ENCODE measurements around the gene GPR26.

The GPR26 gene

GRCh38 chr10:123666318-123667236, at the start of gene GPR26:
TSS of gene GPR26 (plus strand) at chr10:123666355. CDS start at chr10:123666408, 53 bp downstream.
- peaks cover 78% of the 10 kb centered on the region for H3K27me3 ChIP-seq (ENCODE audit: insufficient read depth, low read length)
- H3K36me3 ChIP-seq (ENCODE audit: insufficient read depth, low read depth, low read length) = no peaks in the 10 kb centered on the region
- no peak within 1 kb of the TSS for H3K9ac ChIP-seq (ENCODE audit: low read depth, low read length)
- H3K27ac ChIP-seq (ENCODE audit: low read length) = no peak within 1 kb of the TSS
- no peaks in the 10 kb centered on the region for H3K4me1 ChIP-seq (ENCODE audit: insufficient read depth, low read length)
- H3K4me3 ChIP-seq (ENCODE audit: low read length) = peak within 1 kb of the TSS; percentile 49; the same call in 1 of the 2 replicates
- 0 out of 2 replicates have a peak, but pooled peaks cover 5% of the 10 kb centered on the region for H3K9me3 ChIP-seq (ENCODE audit: insufficient read depth, low read depth, low read length)

- no peak overlapping the region for H3K4me3 ChIP-seq (ENCODE audit: low read length)
- H3K9me3 ChIP-seq (ENCODE audit: insufficient read depth, low read depth, low read length) = no peaks in the 10 kb centered on the region
- no peaks in the 10 kb centered on the region for H3K36me3 ChIP-seq (ENCODE audit: insufficient read depth, low read depth, low read length)
- 0 out of 2 replicates have a peak, but pooled peaks cover 8% of the 10 kb centered on the region for H3K27me3 ChIP-seq (ENCODE audit: insufficient read depth, low read length)
- no peak overlapping the region for H3K27ac ChIP-seq (ENCODE audit: low read length)
- H3K4me1 ChIP-seq (ENCODE audit: insufficient read depth, low read length) = no peaks in the 10 kb centered on the region
- no peak overlapping the region for H3K9ac ChIP-seq (ENCODE audit: low read depth, low read length)
Observed at GRCh38 chr10:123618224-123618623, 47.9 kb upstream of the GPR26 start.

- H3K4me1 ChIP-seq (ENCODE audit: insufficient read depth, low read length) = no peaks in the 10 kb centered on the region
- no peaks in the 10 kb centered on the region for H3K9me3 ChIP-seq (ENCODE audit: insufficient read depth, low read depth, low read length)
- H3K36me3 ChIP-seq (ENCODE audit: insufficient read depth, low read depth, low read length) = no peaks in the 10 kb centered on the region
Observed at GRCh38 chr10:123619067-123619855, 46.9 kb upstream of the GPR26 start.

GRCh38 chr10:123620621-123621020, 45.5 kb upstream of the GPR26 start:
- H3K36me3 ChIP-seq (ENCODE audit: insufficient read depth, low read depth, low read length) = no peaks in the 10 kb centered on the region
- H3K9ac ChIP-seq (ENCODE audit: low read depth, low read length) = no peak overlapping the region
- H3K9me3 ChIP-seq (ENCODE audit: insufficient read depth, low read depth, low read length) = no peaks in the 10 kb centered on the region
- H3K27me3 ChIP-seq (ENCODE audit: insufficient read depth, low read length) = 0 out of 2 replicates have a peak, but pooled peaks cover 2% of the 10 kb centered on the region
- H3K4me3 ChIP-seq (ENCODE audit: low read length) = no peak overlapping the region
- H3K4me1 ChIP-seq (ENCODE audit: insufficient read depth, low read length) = no peaks in the 10 kb centered on the region
- H3K27ac ChIP-seq (ENCODE audit: low read length) = no peak overlapping the region

More at GRCh38 chr10:123619067-123619855, 46.9 kb upstream of the GPR26 start:
- Histone ChIP-seq H3K9ac (ENCODE audit: low read depth, low read length) (no peak overlapping the region), H3K27me3 (ENCODE audit: insufficient read depth, low read length) (0 out of 2 replicates have a peak, but pooled peaks cover 8% of the 10 kb centered on the region), H3K4me3 (ENCODE audit: low read length) (no peak overlapping the region), H3K27ac (ENCODE audit: low read length) (no peak overlapping the region)

- H3K27ac ChIP-seq (ENCODE audit: low read length) = no peak overlapping the region
- no peak overlapping the region for H3K4me3 ChIP-seq (ENCODE audit: low read length)
- H3K27me3 ChIP-seq (ENCODE audit: insufficient read depth, low read length) = no peaks in the 10 kb centered on the region
- no peaks in the 10 kb centered on the region for H3K9me3 ChIP-seq (ENCODE audit: insufficient read depth, low read depth, low read length)
- no peaks in the 10 kb centered on the region for H3K4me1 ChIP-seq (ENCODE audit: insufficient read depth, low read length)
- H3K9ac ChIP-seq (ENCODE audit: low read depth, low read length) = no peak overlapping the region
- H3K36me3 ChIP-seq (ENCODE audit: insufficient read depth, low read depth, low read length) = no peaks in the 10 kb centered on the region
Observed at GRCh38 chr10:123621492-123621891, 44.7 kb upstream of the GPR26 start.

- Histone ChIP-seq H3K9ac (ENCODE audit: low read depth, low read length) (no peak overlapping the region), H3K4me1 (ENCODE audit: insufficient read depth, low read length) (no peaks in the 10 kb centered on the region), H3K27me3 (ENCODE audit: insufficient read depth, low read length) (no peaks in the 10 kb centered on the region), H3K36me3 (ENCODE audit: insufficient read depth, low read depth, low read length) (no peaks in the 10 kb centered on the region), H3K4me3 (ENCODE audit: low read length) (no peak overlapping the region), H3K27ac (ENCODE audit: low read length) (no peak overlapping the region), H3K9me3 (ENCODE audit: insufficient read depth, low read depth, low read length) (no peaks in the 10 kb centered on the region)
Observed at GRCh38 chr10:123621916-123622315, 44.2 kb upstream of the GPR26 start.

GRCh38 chr10:123622381-123622780, 43.8 kb upstream of the GPR26 start:
- no peak overlapping the region for H3K27ac ChIP-seq (ENCODE audit: low read length)
- no peak overlapping the region for H3K4me3 ChIP-seq (ENCODE audit: low read length)
- no peaks in the 10 kb centered on the region for H3K27me3 ChIP-seq (ENCODE audit: insufficient read depth, low read length)
- no peaks in the 10 kb centered on the region for H3K9me3 ChIP-seq (ENCODE audit: insufficient read depth, low read depth, low read length)
- no peaks in the 10 kb centered on the region for H3K4me1 ChIP-seq (ENCODE audit: insufficient read depth, low read length)
- H3K36me3 ChIP-seq (ENCODE audit: insufficient read depth, low read depth, low read length) = no peaks in the 10 kb centered on the region
- H3K9ac ChIP-seq (ENCODE audit: low read depth, low read length) = no peak overlapping the region

- Histone ChIP-seq H3K27ac (ENCODE audit: low read length) (no peak overlapping the region), H3K36me3 (ENCODE audit: insufficient read depth, low read depth, low read length) (no peaks in the 10 kb centered on the region), H3K4me1 (ENCODE audit: insufficient read depth, low read length) (no peaks in the 10 kb centered on the region), H3K9me3 (ENCODE audit: insufficient read depth, low read depth, low read length) (no peaks in the 10 kb centered on the region), H3K9ac (ENCODE audit: low read depth, low read length) (no peak overlapping the region), H3K27me3 (ENCODE audit: insufficient read depth, low read length) (no peaks in the 10 kb centered on the region), H3K4me3 (ENCODE audit: low read length) (no peak overlapping the region)
Observed at GRCh38 chr10:123624086-123624485, 42.1 kb upstream of the GPR26 start.

GRCh38 chr10:123633106-123633505, 33.0 kb upstream of the GPR26 start:
- Histone ChIP-seq H3K36me3 (ENCODE audit: insufficient read depth, low read depth, low read length) (no peaks in the 10 kb centered on the region), H3K27ac (ENCODE audit: low read length) (no peak overlapping the region), H3K9me3 (ENCODE audit: insufficient read depth, low read depth, low read length) (no peaks in the 10 kb centered on the region), H3K4me1 (ENCODE audit: insufficient read depth, low read length) (no peaks in the 10 kb centered on the region), H3K9ac (ENCODE audit: low read depth, low read length) (no peak overlapping the region), H3K4me3 (ENCODE audit: low read length) (no peak overlapping the region), H3K27me3 (ENCODE audit: insufficient read depth, low read length) (no peaks in the 10 kb centered on the region; the same call in 1 of the 2 replicates)

- Histone ChIP-seq H3K9ac (ENCODE audit: low read depth, low read length) (no peak overlapping the region), H3K4me3 (ENCODE audit: low read length) (no peak overlapping the region), H3K27me3 (ENCODE audit: insufficient read depth, low read length) (no peaks in the 10 kb centered on the region; the same call in 1 of the 2 replicates), H3K27ac (ENCODE audit: low read length) (no peak overlapping the region), H3K9me3 (ENCODE audit: insufficient read depth, low read depth, low read length) (no peaks in the 10 kb centered on the region), H3K36me3 (ENCODE audit: insufficient read depth, low read depth, low read length) (no peaks in the 10 kb centered on the region), H3K4me1 (ENCODE audit: insufficient read depth, low read length) (no peaks in the 10 kb centered on the region)
Observed at GRCh38 chr10:123633636-123634035, 32.5 kb upstream of the GPR26 start.

- H3K4me1 ChIP-seq (ENCODE audit: insufficient read depth, low read length) = peaks cover 4% of the 10 kb centered on the region; the same call in 1 of the 2 replicates
- no peaks in the 10 kb centered on the region for H3K9me3 ChIP-seq (ENCODE audit: insufficient read depth, low read depth, low read length)
- no peaks in the 10 kb centered on the region; the same call in 1 of the 2 replicates for H3K27me3 ChIP-seq (ENCODE audit: insufficient read depth, low read length)
- H3K27ac ChIP-seq (ENCODE audit: low read length) = no peak overlapping the region
- H3K4me3 ChIP-seq (ENCODE audit: low read length) = no peak overlapping the region
- H3K9ac ChIP-seq (ENCODE audit: low read depth, low read length) = no peak overlapping the region
- H3K36me3 ChIP-seq (ENCODE audit: insufficient read depth, low read depth, low read length) = no peaks in the 10 kb centered on the region
Observed at GRCh38 chr10:123634221-123634620, 31.9 kb upstream of the GPR26 start.

Measured in iPS-20b (cell line).